Measurements from ENCODE around the gene PGAM5.

DNA sequence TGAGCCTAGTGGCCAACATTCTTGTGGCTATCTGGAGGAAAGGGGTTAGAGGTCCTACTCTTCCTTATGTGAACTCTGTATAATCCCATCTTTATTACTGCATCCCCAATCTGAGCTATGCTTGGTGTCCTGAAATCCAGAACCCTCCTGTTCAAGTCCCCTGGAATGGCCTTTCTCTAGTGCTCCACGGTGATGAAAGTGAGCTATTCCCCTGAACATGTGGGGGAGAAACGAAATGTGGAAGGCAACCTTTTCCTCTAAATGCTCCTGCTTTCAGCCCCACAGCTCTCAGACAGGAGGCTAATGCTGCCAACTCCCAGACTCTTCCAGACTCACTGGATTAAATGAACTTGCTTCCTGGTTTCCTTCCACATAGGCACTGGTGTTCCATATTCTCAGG lies 2.5 kb upstream of the PGAM5 start:
- TF ChIP-seq, protein P1, sequence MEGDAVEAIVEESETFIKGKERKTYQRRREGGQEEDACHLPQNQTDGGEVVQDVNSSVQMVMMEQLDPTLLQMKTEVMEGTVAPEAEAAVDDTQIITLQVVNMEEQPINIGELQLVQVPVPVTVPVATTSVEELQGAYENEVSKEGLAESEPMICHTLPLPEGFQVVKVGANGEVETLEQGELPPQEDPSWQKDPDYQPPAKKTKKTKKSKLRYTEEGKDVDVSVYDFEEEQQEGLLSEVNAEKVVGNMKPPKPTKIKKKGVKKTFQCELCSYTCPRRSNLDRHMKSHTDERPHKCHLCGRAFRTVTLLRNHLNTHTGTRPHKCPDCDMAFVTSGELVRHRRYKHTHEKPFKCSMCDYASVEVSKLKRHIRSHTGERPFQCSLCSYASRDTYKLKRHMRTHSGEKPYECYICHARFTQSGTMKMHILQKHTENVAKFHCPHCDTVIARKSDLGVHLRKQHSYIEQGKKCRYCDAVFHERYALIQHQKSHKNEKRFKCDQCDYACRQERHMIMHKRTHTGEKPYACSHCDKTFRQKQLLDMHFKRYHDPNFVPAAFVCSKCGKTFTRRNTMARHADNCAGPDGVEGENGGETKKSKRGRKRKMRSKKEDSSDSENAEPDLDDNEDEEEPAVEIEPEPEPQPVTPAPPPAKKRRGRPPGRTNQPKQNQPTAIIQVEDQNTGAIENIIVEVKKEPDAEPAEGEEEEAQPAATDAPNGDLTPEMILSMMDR (IDR thresholded peaks at IDR 0.05), result no peak
- TF ChIP-seq POLR2A (IDR thresholded peaks at IDR 0.05), result no peak

Measured in heart left ventricle (tissue), 13 donors.